ENCODE measurements around the gene SLC25A34. TPM values are rescaled to one million over a fixed set of nuclear protein-coding genes. Genes with fewer than 3 reads are reported as not detected.
A peak's percentile ranks its signal among the peaks of the same experiment; 100 is the strongest.

Gene SLC25A34
- total and polyA plus RNA-seq, 11 donors, result 1.6 to 71.2 (median 17.8) TPM

- TF ChIP-seq, protein P1, sequence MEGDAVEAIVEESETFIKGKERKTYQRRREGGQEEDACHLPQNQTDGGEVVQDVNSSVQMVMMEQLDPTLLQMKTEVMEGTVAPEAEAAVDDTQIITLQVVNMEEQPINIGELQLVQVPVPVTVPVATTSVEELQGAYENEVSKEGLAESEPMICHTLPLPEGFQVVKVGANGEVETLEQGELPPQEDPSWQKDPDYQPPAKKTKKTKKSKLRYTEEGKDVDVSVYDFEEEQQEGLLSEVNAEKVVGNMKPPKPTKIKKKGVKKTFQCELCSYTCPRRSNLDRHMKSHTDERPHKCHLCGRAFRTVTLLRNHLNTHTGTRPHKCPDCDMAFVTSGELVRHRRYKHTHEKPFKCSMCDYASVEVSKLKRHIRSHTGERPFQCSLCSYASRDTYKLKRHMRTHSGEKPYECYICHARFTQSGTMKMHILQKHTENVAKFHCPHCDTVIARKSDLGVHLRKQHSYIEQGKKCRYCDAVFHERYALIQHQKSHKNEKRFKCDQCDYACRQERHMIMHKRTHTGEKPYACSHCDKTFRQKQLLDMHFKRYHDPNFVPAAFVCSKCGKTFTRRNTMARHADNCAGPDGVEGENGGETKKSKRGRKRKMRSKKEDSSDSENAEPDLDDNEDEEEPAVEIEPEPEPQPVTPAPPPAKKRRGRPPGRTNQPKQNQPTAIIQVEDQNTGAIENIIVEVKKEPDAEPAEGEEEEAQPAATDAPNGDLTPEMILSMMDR (IDR thresholded peaks at IDR 0.05), result no peak
- TF ChIP-seq POLR2A (IDR thresholded peaks at IDR 0.05), result no peak
- H3K9me3 ChIP-seq, result no peaks in the 10 kb centered on the region
- H3K27ac ChIP-seq, result peak overlapping the region; percentile 65 to 87 (median 82)
- H3K27me3 ChIP-seq, result peaks cover 0 to 56% (median 3%) of the 10 kb centered on the region in 9 donors
- no peaks in the 10 kb centered on the region for H3K36me3 ChIP-seq
- DNase-seq, result no peak
- H3K4me3 ChIP-seq, result peak overlapping the region; percentile 66 to 95 (median 72)
- peaks cover 0 to 69% (median 42%) of the 10 kb centered on the region in 12 donors for H3K4me1 ChIP-seq
- intact Hi-C loops (cut with DNase I), result loop anchor here in 2 of 10 donors (2.0 to 10.0 kb wide), 2 partner anchors 20 to 164 kb away; no protein-coding TSS in a partner anchor
- whole genome bisulfite sequencing, 4 donors, result 2 to 4% (median 2%) methylated on average over 9 to 58 of the region's 58 CpGs
- ATAC-seq, result peak in 3 of 4 donors; percentile 5 to 6 (median 5)
Observed at GRCh38 chr1:15758953-15759661, 23.0 kb downstream of the SLC25A34 start.

GRCh38 chr1:15760520-15761211 lies 24.6 kb downstream of the SLC25A34 start:
- Histone ChIP-seq H3K4me1 (peaks cover 0 to 85% (median 44%) of the 10 kb centered on the region in 12 donors), H3K27me3 (peaks cover 0 to 54% (median 3%) of the 10 kb centered on the region in 9 donors)
- intact Hi-C loops (cut with DNase I), result no loop called here

GRCh38 chr1:15761366-15762128 lies 25.5 kb downstream of the SLC25A34 start:
- peak overlapping the region in 8 of 12 donors; percentile 12 to 95 (median 72) for H3K4me3 ChIP-seq
- peaks cover 0 to 48% (median 3%) of the 10 kb centered on the region in 9 donors for H3K27me3 ChIP-seq
- ATAC-seq, result peak; percentile 43 to 72 (median 62)
- TF ChIP-seq POLR2A (IDR thresholded peaks at IDR 0.05), result no peak
- TF ChIP-seq, protein P1 (IDR thresholded peaks at IDR 0.05), result no peak
- H3K36me3 ChIP-seq, result peaks cover 0 to 10% (median 0%) of the 10 kb centered on the region in 9 donors
- no peaks in the 10 kb centered on the region for H3K9me3 ChIP-seq
- peak in 1 of 5 donors; percentile 70 for DNase-seq
- WGBS, 4 donors, result 31 to 38% (median 33%) methylated on average over 8 of the region's 8 CpGs
- intact Hi-C loops (cut with DNase I), result no loop called here
- H3K27ac ChIP-seq, result peak overlapping the region; percentile 66 to 87 (median 82)
- H3K4me1 ChIP-seq, result peaks cover 0 to 87% (median 44%) of the 10 kb centered on the region in 12 donors

More at GRCh38 chr1:15760520-15761211, 24.6 kb downstream of the SLC25A34 start:
- no peaks in the 10 kb centered on the region for H3K9me3 ChIP-seq
- WGBS, 4 donors, result 4 to 12% (median 8%) methylated on average over 8 to 12 of the region's 12 CpGs
- peak overlapping the region in 9 of 12 donors; percentile 12 to 95 (median 71) for H3K4me3 ChIP-seq
- peaks cover 0 to 7% (median 0%) of the 10 kb centered on the region in 9 donors for H3K36me3 ChIP-seq
- H3K27ac ChIP-seq, result peak overlapping the region; percentile 66 to 87 (median 82)
- peak in 4 of 5 donors; percentile 48 to 84 (median 74) for DNase-seq
- peak; percentile 24 to 50 (median 39) for ATAC-seq
- TF ChIP-seq, protein P1 (IDR thresholded peaks at IDR 0.05), result no peak
- TF ChIP-seq POLR2A (IDR thresholded peaks at IDR 0.05), result no peak

Data from heart left ventricle (tissue), 16 donors.